Measurements from ENCODE around the gene CERS1.
"Not testable (repeated sequence)": the region's sequence is repeated elsewhere in the genome, so short reads cannot be mapped to it uniquely, and the experiment has no call there.

Gene CERS1

DNA sequence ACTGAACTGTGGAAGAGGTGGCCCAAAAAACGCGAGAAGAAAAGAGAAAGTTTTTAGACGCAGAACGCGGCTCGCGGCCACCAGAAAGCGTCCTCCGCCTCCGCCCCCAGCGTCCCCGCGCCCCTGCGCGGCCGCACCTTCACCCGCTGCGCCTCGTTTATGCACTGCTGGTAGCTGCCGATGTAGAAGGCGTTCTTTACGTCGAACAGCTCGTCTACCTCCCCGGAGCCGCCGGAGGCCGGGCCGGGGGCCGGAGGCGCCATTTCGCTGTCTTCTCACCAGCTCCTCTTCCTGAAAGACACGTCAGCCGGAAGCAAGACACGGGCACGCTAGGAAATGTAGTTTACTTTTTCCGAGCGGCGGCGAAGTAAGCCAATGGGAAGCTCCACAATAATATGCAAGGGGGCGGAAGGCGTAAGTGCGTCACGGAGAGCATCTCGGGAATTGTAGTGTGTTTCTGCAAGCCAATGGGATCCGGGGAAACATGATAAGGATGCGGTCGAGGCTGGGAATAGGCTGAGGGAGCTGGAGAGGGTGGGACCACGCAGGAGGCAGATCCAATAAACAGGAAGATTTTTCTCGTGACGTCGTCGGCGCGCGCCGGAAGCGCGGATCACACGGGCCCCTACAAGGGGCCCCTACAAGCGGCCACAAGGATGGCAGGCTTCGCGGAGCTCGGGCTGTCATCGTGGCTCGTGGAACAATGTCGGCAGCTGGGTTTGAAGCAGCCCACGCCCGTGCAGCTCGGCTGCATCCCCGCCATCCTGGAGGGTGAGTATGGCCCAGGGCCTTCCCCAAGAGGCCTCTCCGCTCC lies 23.3 kb upstream of the CERS1 start, which contains the start of the genes COPE and DDX49:
COPE (minus strand) TSS at position 302 of the 814 bp plus-strand sequence; CDS start at position 263, 39 bp downstream.
DDX49 (plus strand) TSS at position 630 of the 814 bp plus-strand sequence; CDS start at position 657, 27 bp downstream.
- DNase-seq (ENCODE audit: low spot score) = peak; percentile 98

- not testable (repeated sequence) for DNase-seq (ENCODE audit: low spot score)
These were observed 21.6 kb upstream of the CERS1 start for GRCh38 chr19:18917593-18917992.

DNA sequence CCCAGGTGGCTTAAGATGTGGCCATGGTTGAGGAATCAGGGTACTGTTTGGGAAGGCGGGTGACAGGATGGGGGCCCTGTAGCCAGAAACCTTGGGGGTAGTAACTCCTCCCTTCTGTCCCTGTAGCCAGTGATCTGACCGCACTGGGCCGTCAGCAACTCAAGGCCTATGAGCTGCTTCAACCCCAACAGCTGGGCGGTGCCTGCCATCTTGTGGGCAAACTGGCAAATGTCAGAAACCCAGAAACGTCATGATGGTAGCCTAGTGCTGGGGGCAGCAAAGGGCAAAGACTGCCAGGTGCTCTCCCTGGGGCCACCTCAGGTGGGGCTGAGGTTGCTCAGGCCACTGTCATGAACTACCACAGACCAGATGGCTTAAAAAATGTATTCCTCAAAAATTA lies 19.7 kb upstream of the CERS1 start:
- DNase-seq (ENCODE audit: low spot score) = no peak

GRCh38 chr19:18913466-18913865 lies 17.5 kb upstream of the CERS1 start:
- DNase-seq (ENCODE audit: low spot score) = no peak

DNA sequence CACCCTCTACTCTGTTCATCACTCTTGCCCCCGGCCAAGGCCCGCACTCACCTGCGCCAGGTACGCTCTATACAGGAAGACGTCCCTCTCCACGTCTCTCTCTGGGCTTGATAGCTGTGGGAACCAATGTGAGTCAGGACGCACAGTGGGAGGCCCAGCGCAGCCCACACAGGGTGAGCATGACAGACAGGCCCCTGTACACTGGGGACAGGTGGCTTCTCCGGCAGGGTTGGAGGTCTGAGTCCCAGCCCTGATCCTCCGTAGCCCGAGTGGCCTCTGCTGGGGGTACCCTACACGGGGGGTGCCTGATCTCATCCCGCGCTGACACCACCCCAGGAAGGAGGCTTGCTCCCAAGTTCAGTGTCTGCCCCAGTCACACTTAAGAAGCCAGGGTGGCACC lies 17.0 kb upstream of the CERS1 start:
- no peak for DNase-seq (ENCODE audit: low spot score)

DNA sequence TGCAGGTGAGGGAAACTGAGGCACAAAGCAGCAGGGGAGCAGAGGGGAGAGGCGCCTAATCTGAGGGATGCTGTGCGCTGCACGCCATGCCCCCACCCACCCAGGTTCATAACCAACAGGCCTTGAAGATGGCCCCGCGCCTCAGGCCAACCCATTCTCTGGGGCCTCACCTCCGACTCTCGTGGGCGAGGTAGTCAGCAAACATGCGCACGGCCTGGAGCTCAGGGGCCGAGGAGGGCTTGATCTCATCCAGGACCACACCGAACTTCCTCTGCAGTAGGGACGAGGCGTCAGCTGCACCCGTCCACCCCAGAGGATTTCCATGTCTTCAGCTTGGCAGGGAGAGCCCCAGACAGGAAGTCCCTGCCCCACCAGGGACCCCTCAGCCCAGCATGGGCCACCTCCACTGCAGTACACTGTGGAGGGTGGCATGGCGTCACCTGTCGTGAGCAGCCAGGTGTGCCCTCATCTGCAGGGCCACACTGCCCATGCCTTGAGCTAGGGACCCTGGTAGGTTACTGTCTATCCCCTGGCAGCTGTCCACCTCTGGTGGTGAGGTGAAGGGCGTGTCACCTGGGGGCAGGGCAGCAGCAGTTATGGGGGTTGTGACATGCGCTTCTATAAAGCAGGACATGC lies 15.0 kb upstream of the CERS1 start:
- DNase-seq (ENCODE audit: low spot score) = no peak

- DNase-seq (ENCODE audit: low spot score) = no peak
These were observed 14.1 kb upstream of the CERS1 start for GRCh38 chr19:18910010-18910409.

DNA sequence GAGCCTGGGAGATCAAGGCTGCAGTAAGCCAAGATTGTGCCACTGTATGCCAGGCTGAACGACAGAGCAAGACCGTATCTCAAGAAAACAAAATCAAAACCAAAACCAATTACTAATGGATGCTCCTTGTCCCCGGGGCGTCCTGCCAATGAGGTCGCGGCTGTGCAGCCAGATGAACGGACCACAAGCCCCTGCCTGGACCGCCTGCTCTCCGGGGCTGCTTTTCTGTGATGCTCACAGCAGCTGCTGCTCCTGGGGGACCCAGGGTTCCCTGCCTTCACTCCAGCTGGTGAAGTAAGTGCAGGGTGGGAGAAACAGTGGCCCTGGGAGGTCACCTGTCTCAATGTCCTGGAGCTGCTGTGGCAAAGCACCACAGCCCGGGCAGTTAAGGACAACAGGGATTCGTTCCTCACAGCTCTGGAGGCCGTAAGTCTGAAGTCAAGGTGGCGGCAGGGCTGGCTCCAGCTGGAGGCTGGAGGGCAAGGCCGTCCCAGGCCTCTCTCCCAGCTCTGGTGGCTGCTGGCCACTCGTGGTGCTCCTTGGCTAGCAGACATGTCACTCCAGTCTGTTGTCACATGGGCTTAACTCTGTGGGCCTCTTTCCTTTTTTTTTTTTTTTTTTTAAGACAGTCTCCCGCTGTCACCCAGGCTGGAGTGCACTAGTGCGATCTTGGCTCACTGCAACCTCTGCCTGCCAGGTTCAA lies 13.1 kb upstream of the CERS1 start:
- no peak for DNase-seq (ENCODE audit: low spot score)

DNA sequence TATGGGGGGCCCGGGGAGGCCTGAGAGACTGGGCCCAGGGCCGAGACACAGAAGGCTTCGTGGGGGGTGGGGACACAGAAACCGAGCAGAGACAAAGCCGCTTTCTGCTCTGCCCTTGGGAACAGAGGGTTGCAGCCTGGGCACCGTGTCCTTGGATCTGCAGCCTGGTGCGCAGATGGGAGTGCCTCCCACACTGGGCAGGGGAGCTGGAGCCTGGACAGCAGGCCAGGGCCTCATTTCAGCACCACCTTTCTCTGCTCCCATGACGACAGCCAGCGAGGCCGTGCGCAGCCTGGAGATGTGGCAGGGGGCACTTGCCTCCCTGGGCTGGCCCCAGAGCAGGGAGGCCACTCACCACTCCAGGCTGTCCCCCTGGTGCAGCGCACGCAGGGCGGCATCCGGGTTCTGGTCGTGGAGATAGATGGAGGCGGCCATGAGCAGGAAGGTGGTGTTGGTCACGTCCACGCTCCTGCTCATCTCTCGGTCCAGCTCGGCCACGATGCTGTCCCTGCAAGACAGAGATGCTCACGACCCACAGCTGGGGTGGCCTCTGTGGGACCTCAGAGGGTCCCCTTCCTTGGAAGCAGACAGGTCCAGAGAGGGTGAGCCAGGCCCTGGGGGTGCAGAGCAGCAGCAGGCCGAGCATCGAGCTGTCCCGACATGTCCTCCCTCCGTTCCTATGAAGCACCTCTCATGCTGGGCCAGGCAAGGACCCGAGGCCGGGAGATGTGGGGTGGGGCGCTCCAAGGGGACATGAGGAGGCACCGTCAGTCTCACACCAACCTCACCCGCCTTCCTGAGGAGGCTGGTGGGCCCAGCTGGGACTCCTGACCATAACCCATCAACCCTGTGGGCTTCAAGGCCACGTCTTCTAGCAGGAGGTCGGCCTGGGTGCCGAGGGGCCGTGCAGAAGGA lies 10.9 kb upstream of the CERS1 start:
- no peak for DNase-seq (ENCODE audit: low spot score)

GRCh38 chr19:18905513-18906236 lies 9.7 kb upstream of the CERS1 start:
- DNase-seq (ENCODE audit: low spot score) = no peak

DNA sequence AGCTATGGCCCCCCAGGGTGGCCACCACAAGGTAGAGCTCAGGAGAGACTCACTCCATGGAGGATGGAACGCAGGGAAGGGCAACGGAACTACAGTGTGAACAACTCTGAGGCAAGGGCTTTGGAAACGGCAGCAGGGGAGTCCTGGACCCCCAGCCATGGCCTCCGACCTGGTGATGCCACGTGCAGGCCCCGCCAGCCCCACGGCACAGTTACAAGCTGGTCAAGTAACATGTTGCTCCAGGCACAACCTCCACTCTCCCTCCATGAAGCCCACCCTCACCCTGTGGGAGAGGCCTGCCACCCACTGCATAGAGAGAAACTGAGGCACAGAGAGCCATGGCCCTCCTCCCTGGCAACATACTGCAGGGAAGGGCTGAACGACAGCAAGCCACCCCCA lies 9.1 kb upstream of the CERS1 start:
- no peak for DNase-seq (ENCODE audit: low spot score)

DNA sequence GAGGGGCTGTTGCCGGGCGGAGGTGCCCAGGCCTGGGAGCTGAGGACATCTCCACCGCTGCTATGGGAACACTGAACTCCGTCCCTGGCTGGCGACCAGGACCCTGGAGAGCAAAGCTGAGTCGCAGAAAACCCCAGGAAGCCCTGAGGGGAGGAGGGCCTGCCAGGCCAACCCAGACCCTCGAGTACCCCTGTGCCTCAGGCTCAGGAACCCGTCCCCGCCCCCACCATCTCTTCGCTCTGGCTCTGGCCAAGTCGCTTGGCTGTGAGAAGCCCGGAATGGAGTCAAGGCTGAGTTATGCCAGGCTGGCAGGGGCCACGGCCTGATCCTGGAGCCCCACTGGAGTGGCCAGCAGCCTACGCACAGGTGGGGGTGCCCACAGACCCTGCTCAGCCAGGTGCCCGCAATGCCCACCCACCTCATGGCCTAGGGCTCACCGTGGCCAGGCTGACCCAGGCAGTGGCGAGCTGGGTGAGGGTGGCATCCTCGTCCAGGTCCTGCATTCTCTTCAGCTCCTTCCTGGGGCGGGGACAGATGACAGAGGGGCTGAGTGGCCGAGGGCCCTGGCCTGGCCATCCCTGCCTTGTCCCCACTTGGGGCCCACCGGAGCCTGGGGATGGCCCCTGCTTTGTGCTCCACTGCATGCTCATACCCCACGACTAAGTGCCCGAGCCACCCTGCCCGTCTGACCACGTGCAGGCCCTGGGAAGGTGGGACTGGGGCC lies 8.5 kb upstream of the CERS1 start:
- no peak for DNase-seq (ENCODE audit: low spot score)

- DNase-seq (ENCODE audit: low spot score) = no peak
These were observed 7.4 kb upstream of the CERS1 start for GRCh38 chr19:18903156-18904037.

- DNase-seq (ENCODE audit: low spot score) = not testable (repeated sequence)
These were observed 6.6 kb upstream of the CERS1 start for GRCh38 chr19:18902519-18902918.

DNA sequence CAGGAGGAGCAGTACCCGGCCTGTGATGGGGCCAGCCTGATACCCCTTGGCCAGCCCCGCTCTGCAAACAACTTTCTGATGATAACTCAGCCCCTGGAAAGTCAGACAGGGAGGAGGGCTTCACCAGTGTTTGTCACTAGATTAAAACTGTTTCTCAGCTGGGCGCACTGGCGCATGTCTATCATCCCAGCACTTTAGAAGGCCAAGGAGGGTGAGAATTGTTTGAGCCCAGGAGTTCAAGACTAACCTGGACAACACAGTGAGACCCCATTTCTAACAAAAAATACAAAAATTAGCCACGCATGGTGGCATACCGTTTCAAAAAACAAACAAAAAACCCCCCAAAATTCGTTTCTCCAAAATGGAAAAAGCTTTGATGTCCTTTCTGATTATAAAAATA lies 5.5 kb upstream of the CERS1 start:
- no peak for DNase-seq (ENCODE audit: low spot score)

DNA sequence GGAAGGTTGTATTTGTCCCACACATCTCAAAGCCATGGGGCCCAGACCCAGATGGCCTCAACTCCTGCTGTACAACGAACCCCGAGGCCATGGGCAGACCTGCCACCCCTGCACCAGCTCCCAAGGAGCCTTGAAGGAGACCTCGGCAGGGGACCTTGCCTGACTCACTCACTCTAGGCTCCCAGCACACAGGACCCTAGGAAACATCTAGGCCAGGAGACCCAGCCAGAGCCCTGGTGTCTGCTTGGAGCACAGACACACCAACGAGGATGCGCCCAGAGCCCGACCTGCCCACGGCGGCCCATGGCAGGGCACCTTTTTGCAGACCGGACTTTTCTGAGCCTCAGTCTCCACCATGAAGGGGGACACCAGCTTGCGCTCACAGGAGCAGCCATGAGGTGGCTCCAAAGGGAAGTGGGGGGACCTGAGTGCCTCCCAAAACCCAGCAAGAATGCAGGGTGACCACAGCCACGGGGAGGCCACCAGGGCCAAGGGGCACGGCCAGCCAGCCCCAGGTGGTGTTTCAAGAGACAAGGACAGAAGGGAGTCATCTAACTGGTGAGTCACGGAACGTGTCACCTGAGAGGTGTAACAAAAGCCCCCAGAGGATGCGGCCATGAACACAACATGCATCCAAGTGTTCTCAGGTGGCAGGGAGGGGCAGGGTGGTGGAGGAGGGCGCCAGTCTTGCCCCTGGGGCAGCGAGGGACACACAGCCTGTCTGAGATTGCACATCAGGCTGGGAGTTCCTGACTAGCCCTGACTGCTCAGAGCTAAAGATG lies 4.9 kb upstream of the CERS1 start:
- no peak for DNase-seq (ENCODE audit: low spot score)

GRCh38 chr19:18899624-18900560 lies 3.9 kb upstream of the CERS1 start:
- DNase-seq (ENCODE audit: low spot score) = no peak
